Karpas-422 (cell line): ENCODE results near the gene DNPEP. TPM values are rescaled to one million over a fixed set of nuclear protein-coding genes. Genes with fewer than 3 reads are reported as not detected.

Experiments used
- DNase-seq: peaks from one replicate; pipeline ENCODE4 v3.0.0-alpha.2; 2015
- H2AFZ ChIP-seq: fragments of 200-600 bp; sonication (generic); 2 replicates; pipeline ENCODE4 v1.6.1; 2014; ENCODE audit warnings: antibody characterized with exemption, low read length, mixed read lengths
- H3K27ac ChIP-seq: fragments of 200-600 bp; sonication (generic); 2 replicates; pipeline ENCODE4 v1.5.1; 2014; ENCODE audit warnings: mild to moderate bottlenecking, low read length, moderate library complexity
- H3K27me3 ChIP-seq: fragments of 200-600 bp; sonication (generic); 2 replicates; pipeline ENCODE4 v1.6.1; 2014; ENCODE audit warnings: low read length, mixed read lengths
- H3K36me3 ChIP-seq: fragments of 200-600 bp; sonication (generic); 2 replicates; pipeline ENCODE4 v1.6.1; 2014; ENCODE audit warnings: low read length, mixed read lengths; ENCODE audit not compliant: insufficient read depth
- H3K4me1 ChIP-seq: fragments of 200-600 bp; sonication (generic); 2 replicates; pipeline ENCODE4 v1.6.1; 2014; ENCODE audit warnings: mild to moderate bottlenecking, low read length, mixed read lengths
- H3K4me2 ChIP-seq: fragments of 200-600 bp; sonication (generic); 2 replicates; pipeline ENCODE4 v1.6.1; 2014; ENCODE audit warnings: low read length, low read depth, mild to moderate bottlenecking; ENCODE audit not compliant: poor library complexity, severe bottlenecking
- H3K4me3 ChIP-seq: fragments of 200-600 bp; sonication (generic); 2 replicates; pipeline ENCODE4 v1.5.1; 2014; ENCODE audit warnings: mild to moderate bottlenecking, antibody characterized with exemption, low read length, mixed read lengths
- H3K79me2 ChIP-seq: fragments of 200-600 bp; sonication (generic); 2 replicates; pipeline ENCODE4 v1.6.1; 2014; ENCODE audit warnings: mild to moderate bottlenecking, low read length, mixed read lengths
- H3K9ac ChIP-seq: fragments of 200-600 bp; sonication (generic); 2 replicates; pipeline ENCODE4 v1.6.0; 2014; ENCODE audit warnings: low read length
- H3K9me2 ChIP-seq: fragments of 200-600 bp; sonication (generic), shearing (Covaris generic); replicated peaks from 2 replicates; pipeline ENCODE4 v1.6.0; 2014; ENCODE audit warnings: mild to moderate bottlenecking, low read length, moderate library complexity; ENCODE audit not compliant: insufficient read depth
- H3K9me3 ChIP-seq: fragments of 300-700, 200-600 bp; sonication (generic); 2 replicates; pipeline ENCODE4 v1.6.1; 2014; ENCODE audit warnings: low read length, mixed read lengths
- H4K20me1 ChIP-seq: fragments of 200-600 bp; sonication (generic); 2 replicates; pipeline ENCODE4 v1.6.1; 2014; ENCODE audit warnings: mild to moderate bottlenecking, antibody characterized with exemption, low read length, low read depth; ENCODE audit not compliant: insufficient read depth
- total RNA-seq: library from RNA; depleted of rRNA; stranded (reverse); fragments of >200 nt; shearing (Covaris generic); gene quantifications from 2 replicates; pipeline ENCODE4 v1.2.3, GENCODE V29; 2014; ENCODE audit warnings: low replicate concordance

The DNPEP gene
- total RNA-seq, 1 experiment from 2014 or later, result 77.9 TPM

DNA sequence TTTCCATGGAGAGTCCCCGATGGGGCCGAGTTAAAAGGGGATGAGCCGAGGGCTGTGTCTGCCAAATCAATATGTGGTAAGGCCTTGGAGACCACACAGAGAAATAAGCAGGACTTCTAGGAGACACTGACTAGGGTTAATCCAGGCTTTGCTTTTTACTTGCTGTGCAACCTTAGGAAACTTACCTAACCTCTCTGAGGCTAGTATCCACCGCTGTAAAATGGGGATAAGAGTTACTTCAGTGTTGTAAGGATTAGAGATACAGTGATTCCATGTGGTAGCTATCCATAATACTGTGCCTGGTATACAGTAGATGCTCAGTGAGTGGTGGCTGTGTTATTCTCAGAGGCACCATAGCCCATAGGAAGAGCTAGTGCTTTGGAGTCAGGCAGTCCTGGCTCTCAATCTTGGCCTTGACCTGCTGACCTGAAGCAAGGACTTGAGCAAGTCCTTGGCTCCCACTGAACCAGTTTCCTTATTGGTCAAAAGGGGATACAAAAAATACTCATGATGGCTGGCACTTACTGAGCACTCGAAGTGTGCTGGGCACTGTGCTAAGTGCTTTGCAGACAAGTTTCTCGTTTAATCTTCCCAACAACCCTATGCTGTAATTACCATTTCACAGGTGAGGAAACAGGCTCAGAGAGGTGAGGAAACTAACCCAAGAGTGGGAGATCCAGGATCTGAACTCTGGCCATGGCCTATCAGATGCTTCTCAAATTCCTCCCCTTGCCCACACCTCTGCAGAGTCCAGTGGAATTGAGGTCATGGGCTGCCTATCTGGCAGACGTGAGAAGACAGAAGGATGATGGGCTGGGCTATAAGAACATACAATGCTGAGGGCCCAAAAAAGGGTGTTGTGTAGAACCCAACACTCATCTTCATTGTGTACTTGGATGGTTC lies 18.5 kb upstream of the DNPEP start:
- no peaks in the 10 kb centered on the region for H3K79me2 ChIP-seq
- no peak overlapping the region for H3K27ac ChIP-seq
- H3K36me3 ChIP-seq, result no peaks in the 10 kb centered on the region
- H4K20me1 ChIP-seq, result no peaks in the 10 kb centered on the region
- H2AFZ ChIP-seq, result no peak overlapping the region
- H3K4me1 ChIP-seq, result no peaks in the 10 kb centered on the region
- H3K9me2 ChIP-seq, result no peaks in the 10 kb centered on the region
- H3K9me3 ChIP-seq, result no peaks in the 10 kb centered on the region
- DNase-seq, result no peak
- H3K4me2 ChIP-seq, result no peak overlapping the region
- H3K9ac ChIP-seq, result no peak overlapping the region
- H3K4me3 ChIP-seq, result no peak overlapping the region
- H3K27me3 ChIP-seq, result no peaks in the 10 kb centered on the region

DNA sequence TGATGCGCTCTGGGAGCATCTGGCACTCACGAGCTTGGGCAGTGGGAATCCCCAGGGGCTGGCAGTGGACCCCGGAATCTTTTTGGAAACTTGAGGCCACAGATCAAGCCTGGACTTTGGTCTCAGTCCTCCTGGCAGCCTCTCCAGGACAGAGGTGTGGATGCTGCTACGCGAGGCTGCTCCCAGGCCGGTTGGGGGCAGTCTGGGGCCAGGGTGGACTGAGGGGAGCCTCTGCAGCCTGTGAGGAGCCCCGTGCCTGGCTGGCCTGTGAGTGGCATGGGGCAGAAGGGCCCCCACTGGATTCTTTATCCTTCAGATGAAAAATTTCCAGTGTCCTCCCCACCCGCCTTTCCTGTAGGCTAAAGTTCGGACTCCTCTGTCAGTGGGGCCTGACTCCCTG lies 17.7 kb upstream of the DNPEP start:
- Histone ChIP-seq H2AFZ (no peak overlapping the region), H3K9me3 (no peaks in the 10 kb centered on the region), H3K36me3 (no peaks in the 10 kb centered on the region), H3K9me2 (no peaks in the 10 kb centered on the region), H3K27ac (no peak overlapping the region), H3K4me1 (no peaks in the 10 kb centered on the region), H3K79me2 (no peaks in the 10 kb centered on the region), H3K27me3 (no peaks in the 10 kb centered on the region), H3K4me3 (no peak overlapping the region), H3K9ac (no peak overlapping the region), H3K4me2 (no peak overlapping the region), H4K20me1 (no peaks in the 10 kb centered on the region)
- no peak for DNase-seq

- no peaks in the 10 kb centered on the region for H4K20me1 ChIP-seq
- H3K9me2 ChIP-seq, result no peaks in the 10 kb centered on the region
- H3K9me3 ChIP-seq, result no peaks in the 10 kb centered on the region
- no peak overlapping the region for H3K4me2 ChIP-seq
- H2AFZ ChIP-seq, result no peak overlapping the region
- H3K79me2 ChIP-seq, result no peaks in the 10 kb centered on the region
- H3K27me3 ChIP-seq, result no peaks in the 10 kb centered on the region
- H3K36me3 ChIP-seq, result no peaks in the 10 kb centered on the region
- H3K4me3 ChIP-seq, result no peak overlapping the region
- H3K27ac ChIP-seq, result no peak overlapping the region
- H3K4me1 ChIP-seq, result no peaks in the 10 kb centered on the region
- no peak for DNase-seq
- H3K9ac ChIP-seq, result no peak overlapping the region
Observed at GRCh38 chr2:219404954-219405353, 17.2 kb upstream of the DNPEP start.

- no peak overlapping the region for H3K9ac ChIP-seq
- DNase-seq, result no peak
- H3K27me3 ChIP-seq, result no peaks in the 10 kb centered on the region
- H3K79me2 ChIP-seq, result no peaks in the 10 kb centered on the region
- H3K4me1 ChIP-seq, result no peaks in the 10 kb centered on the region
- no peak overlapping the region for H2AFZ ChIP-seq
- no peaks in the 10 kb centered on the region for H3K36me3 ChIP-seq
- no peaks in the 10 kb centered on the region for H3K9me3 ChIP-seq
- H3K9me2 ChIP-seq, result no peaks in the 10 kb centered on the region
- no peak overlapping the region for H3K4me2 ChIP-seq
- H3K27ac ChIP-seq, result no peak overlapping the region
- no peaks in the 10 kb centered on the region for H4K20me1 ChIP-seq
- no peak overlapping the region for H3K4me3 ChIP-seq
Observed at GRCh38 chr2:219404291-219404910, 16.7 kb upstream of the DNPEP start.

DNA sequence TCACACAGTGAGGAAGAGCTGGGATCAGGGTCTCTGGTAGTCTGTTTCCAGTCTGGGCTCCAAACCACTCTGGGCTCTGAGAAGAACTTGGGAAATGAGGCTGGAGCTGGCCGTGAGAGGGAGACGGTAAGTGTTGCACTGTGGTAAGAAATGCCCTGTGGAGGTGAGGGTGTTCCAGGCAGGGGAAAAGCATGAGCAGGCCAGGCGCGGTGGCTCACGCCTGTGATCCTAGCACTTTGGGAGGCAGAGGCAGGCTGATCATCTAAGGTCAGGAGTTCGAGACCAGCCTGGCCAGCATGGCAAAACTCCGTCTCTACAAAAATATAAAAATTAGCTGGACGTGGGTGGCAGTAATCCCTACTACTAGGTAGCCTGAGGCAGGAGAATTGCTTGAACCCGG lies 16.1 kb upstream of the DNPEP start:
- H3K9me3 ChIP-seq, result no peaks in the 10 kb centered on the region
- no peaks in the 10 kb centered on the region for H3K9me2 ChIP-seq
- H4K20me1 ChIP-seq, result no peaks in the 10 kb centered on the region
- no peak overlapping the region for H3K27ac ChIP-seq
- no peaks in the 10 kb centered on the region for H3K4me1 ChIP-seq
- H2AFZ ChIP-seq, result no peak overlapping the region
- no peak for DNase-seq
- H3K4me2 ChIP-seq, result no peak overlapping the region
- no peaks in the 10 kb centered on the region for H3K27me3 ChIP-seq
- no peaks in the 10 kb centered on the region for H3K36me3 ChIP-seq
- H3K9ac ChIP-seq, result no peak overlapping the region
- H3K4me3 ChIP-seq, result no peak overlapping the region
- no peaks in the 10 kb centered on the region for H3K79me2 ChIP-seq

DNA sequence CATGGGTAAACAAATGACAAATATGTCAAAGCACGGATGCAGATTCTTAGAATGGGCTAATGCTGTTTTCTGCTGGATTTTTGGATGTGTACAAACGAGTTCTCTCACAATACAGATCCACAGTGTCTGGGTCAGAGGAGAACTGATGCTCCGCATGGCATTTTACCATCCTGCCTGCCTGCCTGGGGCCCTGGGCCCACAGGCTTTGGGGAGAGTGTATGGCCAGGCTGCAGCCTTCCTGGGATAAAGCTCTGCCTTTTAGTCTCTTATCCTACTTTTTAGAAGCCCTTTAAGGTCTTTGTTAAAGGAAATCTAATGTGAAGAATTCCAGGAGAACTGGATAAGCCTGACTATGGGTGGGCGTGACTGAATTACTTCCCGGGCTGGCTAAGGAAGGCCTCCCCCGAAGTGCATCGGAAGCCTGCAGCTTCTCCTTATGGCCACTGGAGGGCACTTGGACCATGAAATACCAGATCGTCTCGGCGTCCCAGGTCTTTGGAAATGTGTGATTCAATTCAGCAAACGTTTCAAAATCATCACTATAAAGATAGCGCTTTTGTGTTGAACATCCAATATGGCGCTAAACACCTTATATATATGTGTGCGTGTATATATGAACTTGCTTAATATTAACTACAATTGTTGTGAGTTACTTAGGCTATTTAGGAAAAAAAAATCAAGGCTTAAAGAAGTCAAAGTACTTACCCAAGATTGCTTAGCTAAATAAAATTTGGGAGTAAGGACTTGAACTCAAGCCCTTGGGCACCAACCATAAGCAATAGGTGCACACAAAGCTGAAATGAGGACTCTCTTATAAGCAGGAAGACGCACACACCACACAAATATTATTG lies 15.2 kb upstream of the DNPEP start:
- Histone ChIP-seq H3K9ac (no peak overlapping the region), H3K4me2 (no peak overlapping the region), H3K36me3 (no peaks in the 10 kb centered on the region), H3K4me3 (no peak overlapping the region), H3K27ac (no peak overlapping the region), H3K79me2 (no peaks in the 10 kb centered on the region), H3K9me3 (no peaks in the 10 kb centered on the region), H3K27me3 (no peaks in the 10 kb centered on the region), H3K4me1 (no peaks in the 10 kb centered on the region), H2AFZ (no peak overlapping the region), H4K20me1 (no peaks in the 10 kb centered on the region), H3K9me2 (no peaks in the 10 kb centered on the region)
- DNase-seq, result peak; percentile 86

DNA sequence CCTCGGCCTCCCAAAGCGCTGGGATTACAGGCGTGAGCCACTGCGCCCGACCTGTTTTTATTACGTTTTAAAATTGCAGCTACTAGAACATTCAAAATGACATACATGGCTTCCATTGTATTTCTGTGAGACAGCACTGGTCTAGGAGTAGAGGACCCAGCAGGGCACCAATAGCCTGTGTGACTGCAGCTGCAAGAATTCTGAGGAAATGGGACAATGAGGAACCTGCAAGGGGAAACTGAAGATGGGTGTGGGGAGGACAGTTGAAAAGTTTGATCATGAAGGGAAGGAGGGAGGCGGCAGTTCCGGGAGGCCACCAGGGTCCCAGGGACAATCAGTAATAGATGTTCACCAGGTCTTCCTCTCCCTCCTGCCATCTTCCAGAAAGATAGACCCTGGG lies 13.9 kb upstream of the DNPEP start:
- no peaks in the 10 kb centered on the region for H3K36me3 ChIP-seq
- no peaks in the 10 kb centered on the region for H3K9me3 ChIP-seq
- H3K9me2 ChIP-seq, result no peaks in the 10 kb centered on the region
- no peak overlapping the region for H3K9ac ChIP-seq
- no peak for DNase-seq
- H2AFZ ChIP-seq, result no peak overlapping the region
- H3K27me3 ChIP-seq, result no peaks in the 10 kb centered on the region
- H3K27ac ChIP-seq, result no peak overlapping the region
- H4K20me1 ChIP-seq, result no peaks in the 10 kb centered on the region
- no peak overlapping the region for H3K4me2 ChIP-seq
- no peaks in the 10 kb centered on the region for H3K79me2 ChIP-seq
- no peaks in the 10 kb centered on the region for H3K4me1 ChIP-seq
- no peak overlapping the region for H3K4me3 ChIP-seq

- no peaks in the 10 kb centered on the region for H3K9me2 ChIP-seq
- no peak overlapping the region for H3K9ac ChIP-seq
- H3K79me2 ChIP-seq, result no peaks in the 10 kb centered on the region
- no peaks in the 10 kb centered on the region for H3K9me3 ChIP-seq
- no peak overlapping the region for H3K27ac ChIP-seq
- H3K36me3 ChIP-seq, result no peaks in the 10 kb centered on the region
- H4K20me1 ChIP-seq, result no peaks in the 10 kb centered on the region
- no peak overlapping the region for H3K4me3 ChIP-seq
- no peaks in the 10 kb centered on the region for H3K27me3 ChIP-seq
- H3K4me2 ChIP-seq, result no peak overlapping the region
- no peak for DNase-seq
- H3K4me1 ChIP-seq, result no peaks in the 10 kb centered on the region
- no peak overlapping the region for H2AFZ ChIP-seq
Observed at GRCh38 chr2:219400562-219400961, 12.8 kb upstream of the DNPEP start.
